ENCODE measurements around the gene CETN3.
"Not testable (repeated sequence)": the region's sequence is repeated elsewhere in the genome, so short reads cannot be mapped to it uniquely, and the experiment has no call there.

CETN3 gene

DNA sequence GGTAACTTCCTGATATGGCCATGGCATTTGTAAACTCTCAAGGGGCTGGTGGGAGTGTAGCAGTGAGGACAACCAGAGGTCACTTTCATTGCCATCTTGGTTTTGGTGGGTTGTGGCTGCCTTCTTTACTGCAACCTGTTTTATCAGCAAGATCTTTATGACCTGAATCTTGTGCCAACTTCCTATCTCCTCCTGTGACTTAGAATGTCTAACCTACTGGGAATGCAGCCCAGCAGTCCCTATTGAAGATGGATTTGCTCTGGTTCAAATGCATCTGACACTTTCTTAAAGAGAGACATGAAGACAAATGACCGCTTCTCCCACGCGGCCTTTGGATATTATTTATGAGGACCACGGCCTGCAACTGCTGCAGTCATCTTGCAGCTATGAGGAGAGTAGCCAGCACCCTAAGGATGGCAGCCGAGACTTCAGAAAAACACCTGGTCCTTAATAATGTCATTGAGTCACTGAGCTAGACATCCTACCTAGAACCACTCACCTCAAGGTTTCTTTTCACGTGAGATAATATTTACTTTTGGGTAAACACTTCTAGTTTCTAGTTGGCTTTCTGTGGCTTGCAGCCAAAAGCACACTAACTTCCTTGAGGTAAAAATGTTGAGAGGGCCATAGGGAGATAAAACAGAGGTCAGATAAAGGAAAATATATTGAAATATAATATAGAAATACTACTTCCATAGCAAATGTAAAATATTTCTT is 28.2 kb downstream of the CETN3 start:
- no peak for DNase-seq

- DNase-seq, result no peak
These were observed 29.9 kb downstream of the CETN3 start for GRCh38 chr5:90379652-90380051.

DNA sequence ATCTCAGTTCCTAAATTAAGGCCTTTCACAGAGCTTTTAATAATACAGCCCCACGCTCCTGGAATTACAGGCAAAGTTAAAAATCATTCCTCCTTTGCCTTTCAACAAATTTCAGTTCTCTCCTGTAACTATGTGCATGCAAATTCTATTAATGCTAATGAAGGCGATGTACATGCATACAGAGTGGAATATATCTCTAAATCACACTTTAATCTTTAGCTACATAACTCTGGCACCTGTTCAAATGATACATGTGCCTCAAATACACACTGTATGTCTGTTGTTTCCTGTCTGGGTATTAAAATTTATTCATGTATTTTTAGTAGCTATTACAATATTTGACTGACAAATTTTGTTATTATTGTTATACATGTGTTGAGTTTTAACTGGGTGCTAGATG is 30.8 kb downstream of the CETN3 start:
- DNase-seq, result no peak

- DNase-seq, result not testable (repeated sequence)
These were observed 38.3 kb downstream of the CETN3 start for GRCh38 chr5:90371269-90371668.

GRCh38 chr5:90368454-90369246 is 40.9 kb downstream of the CETN3 start:
- no peak for DNase-seq

DNA sequence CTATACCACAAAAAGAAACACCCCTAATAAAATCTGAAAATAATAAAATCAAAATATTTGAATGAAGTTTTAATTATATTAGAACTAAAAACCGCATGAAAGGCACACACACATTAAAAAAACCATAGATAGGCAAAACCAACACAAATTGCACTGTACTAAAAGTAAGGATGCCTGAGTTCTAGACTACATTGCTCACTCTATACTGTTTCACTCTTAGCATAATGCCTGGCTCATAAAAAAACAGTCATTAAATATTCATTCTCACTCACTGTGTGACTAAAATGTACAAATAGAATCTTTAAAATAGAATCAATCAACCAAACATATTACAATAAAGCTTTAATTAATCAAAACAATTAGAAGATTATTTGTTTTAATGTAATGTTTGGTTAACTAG is 41.7 kb downstream of the CETN3 start:
- DNase-seq, result no peak

- no peak for DNase-seq
These were observed 42.6 kb downstream of the CETN3 start for GRCh38 chr5:90366948-90367347.

GRCh38 chr5:90365328-90365727 is 44.2 kb downstream of the CETN3 start:
- no peak for DNase-seq

GRCh38 chr5:90359073-90359920 is 50.3 kb downstream of the CETN3 start:
- no peak for DNase-seq

DNA sequence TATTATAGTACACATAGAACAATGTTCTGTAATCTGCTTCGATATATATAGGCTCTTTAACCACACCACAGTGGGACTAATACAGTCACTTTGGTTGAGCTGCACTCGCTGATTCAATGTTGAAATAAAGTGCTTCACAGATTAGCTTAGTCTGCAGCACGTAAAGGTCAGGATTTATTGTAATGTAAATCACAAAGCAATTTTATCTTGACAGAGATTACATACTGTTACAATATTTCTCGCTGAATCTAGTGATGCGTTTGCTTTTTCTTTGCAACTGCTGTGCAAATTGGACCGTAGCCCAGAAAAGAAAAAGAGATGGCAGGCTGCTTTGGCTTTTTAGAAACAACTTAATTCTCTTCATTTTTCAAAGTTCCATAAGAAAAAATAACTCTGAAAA is 52.9 kb downstream of the CETN3 start:
- DNase-seq, result no peak

GRCh38 chr5:90356176-90356575 is 53.4 kb downstream of the CETN3 start:
- no peak for DNase-seq

DNA sequence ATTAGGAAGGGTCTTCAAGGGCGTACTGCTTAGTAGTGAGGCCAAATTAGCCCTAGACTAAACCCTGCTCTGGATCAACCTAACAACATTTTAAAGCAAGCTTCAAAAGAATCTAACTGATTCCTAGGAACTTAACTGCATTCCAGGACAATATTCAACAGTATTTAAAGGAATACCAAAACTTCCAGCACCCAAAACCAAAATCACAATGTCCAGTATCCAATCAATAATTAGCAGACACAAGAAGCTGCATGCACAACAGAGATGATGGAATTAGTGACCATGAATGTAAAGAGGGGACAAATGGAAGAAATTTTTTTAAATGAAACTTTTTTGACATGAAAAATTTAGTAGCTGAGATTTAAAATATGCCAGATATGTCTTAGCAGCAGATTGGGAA is 53.9 kb downstream of the CETN3 start:
- no peak for DNase-seq

DNA sequence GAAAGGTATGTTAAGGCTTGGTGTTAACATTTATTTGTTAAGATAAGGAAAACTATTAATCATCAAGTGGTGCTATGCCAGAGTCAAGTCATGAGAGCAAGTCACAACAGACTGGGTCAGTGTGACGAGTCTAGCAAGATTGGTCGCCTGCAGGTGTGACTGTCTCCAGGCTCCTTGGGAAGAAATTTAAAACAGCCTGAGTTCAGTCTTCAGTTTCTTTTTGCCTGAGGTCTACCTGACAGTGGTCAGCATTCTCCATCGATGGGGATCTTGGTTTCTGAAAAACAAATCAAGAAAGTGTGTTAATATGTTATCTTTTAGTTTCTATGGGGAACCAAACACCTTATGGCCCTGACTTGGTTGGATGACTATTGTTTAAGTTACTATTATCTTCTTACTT is 56.3 kb downstream of the CETN3 start:
- no peak for DNase-seq

GRCh38 chr5:90351101-90351500 is 58.5 kb downstream of the CETN3 start:
- DNase-seq, result no peak

- no peak for DNase-seq
These were observed 62.1 kb downstream of the CETN3 start for GRCh38 chr5:90347462-90347861.

GRCh38 chr5:90345684-90346083 is 63.9 kb downstream of the CETN3 start:
- DNase-seq, result no peak

DNA sequence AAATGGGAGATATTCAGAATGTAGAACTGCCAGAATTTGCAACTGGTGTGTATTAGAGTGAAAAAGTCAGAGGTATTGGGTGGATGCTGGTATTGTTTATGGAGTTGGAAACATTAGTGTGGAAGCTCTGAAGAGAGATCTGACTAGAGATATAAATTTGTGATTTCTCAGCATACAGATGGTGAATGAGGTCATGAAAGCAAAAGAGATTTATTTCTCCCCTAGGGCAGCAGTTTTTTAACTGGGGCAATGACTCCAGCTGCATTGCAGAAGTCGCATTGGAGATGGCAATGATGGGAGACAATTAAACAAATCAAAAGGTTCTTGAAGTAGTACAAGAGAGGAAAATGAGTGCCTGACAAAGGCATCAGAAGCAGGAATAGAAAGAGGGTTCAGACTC is 64.9 kb downstream of the CETN3 start:
- DNase-seq, result no peak

GRCh38 chr5:90343731-90344130 is 65.8 kb downstream of the CETN3 start:
- DNase-seq, result not testable (repeated sequence)

DNA sequence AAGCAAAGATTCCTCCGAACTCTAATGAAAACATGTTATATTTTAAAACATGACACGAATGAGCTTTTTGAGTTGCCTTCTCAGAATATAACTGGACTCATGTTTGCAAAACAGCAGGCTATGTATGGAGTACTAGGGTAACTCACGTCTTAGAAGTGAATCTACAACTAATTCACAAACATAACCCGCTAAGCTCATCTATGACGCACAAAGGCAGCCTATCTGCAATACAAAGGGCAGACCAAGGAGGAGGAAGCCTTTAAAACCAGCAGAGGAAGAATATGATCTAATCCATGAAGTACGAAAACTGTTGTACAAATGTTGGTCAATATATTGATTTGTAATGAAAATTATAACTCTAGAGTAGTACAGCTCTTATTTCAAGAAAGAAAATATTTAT is 67.0 kb downstream of the CETN3 start:
- no peak for DNase-seq

All from retina (tissue), 1 donor.